ENCODE measurements around the gene TMEM247.

TMEM247 gene

DNA sequence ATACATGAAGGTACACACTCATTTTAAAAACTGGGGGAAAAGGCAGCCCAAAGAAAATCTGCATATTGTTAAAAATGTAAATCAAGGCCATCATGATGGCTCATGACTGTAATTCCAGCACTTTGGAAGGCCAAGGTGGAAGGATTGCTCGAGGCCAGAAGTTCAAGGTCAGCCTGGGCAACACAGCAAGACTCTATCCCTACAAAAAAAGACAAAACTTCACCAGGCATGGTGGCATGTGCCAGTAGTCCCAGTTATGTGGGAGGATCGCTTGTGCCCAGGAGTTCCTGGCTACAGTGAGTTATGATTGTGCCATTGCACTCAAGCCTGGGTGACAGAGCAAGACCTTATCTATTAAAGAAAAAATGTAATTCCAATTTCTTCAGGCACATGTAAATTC is 34.6 kb upstream of the TMEM247 start:
- TF ChIP-seq FOXA1 (IDR thresholded peaks at IDR 0.05) (no peak), NFRKB (IDR thresholded peaks at IDR 0.05) (no peak), BHLHE40 (IDR thresholded peaks at IDR 0.05; ENCODE audit: borderline replicate concordance) (no peak), ARNT (IDR thresholded peaks at IDR 0.05) (no peak), ELF4 (IDR thresholded peaks at IDR 0.05) (no peak), SUZ12 (IDR thresholded peaks at IDR 0.05) (no peak), ZNF384 (IDR thresholded peaks at IDR 0.05) (no peak), PKNOX1 (IDR thresholded peaks at IDR 0.05) (no peak), SP1 (IDR thresholded peaks at IDR 0.05) (no peak), L3MBTL2 (conservative IDR thresholded peaks at IDR 0.05) (no peak), TARDBP (IDR thresholded peaks at IDR 0.05) (no peak)
- ChIA-PET CTCF (no interaction called here), POLR2A (no interaction called here)
- DNase-seq (ENCODE audit: extremely low spot score) = no peak

- no peak for DNase-seq (ENCODE audit: extremely low spot score)
- ChIA-PET POLR2A (no interaction called here), CTCF (no interaction called here)
- TF ChIP-seq FOXA1 (IDR thresholded peaks at IDR 0.05) (no peak), HDGF (IDR thresholded peaks at IDR 0.05; ENCODE audit: borderline replicate concordance) (no peak), ARNT (IDR thresholded peaks at IDR 0.05) (no peak), LEF1 (IDR thresholded peaks at IDR 0.05; ENCODE audit: borderline replicate concordance) (no peak), ELF4 (IDR thresholded peaks at IDR 0.05) (no peak), L3MBTL2 (conservative IDR thresholded peaks at IDR 0.05) (no peak)
These were observed 33.8 kb upstream of the TMEM247 start for GRCh38 chr2:46445556-46445955.

DNA sequence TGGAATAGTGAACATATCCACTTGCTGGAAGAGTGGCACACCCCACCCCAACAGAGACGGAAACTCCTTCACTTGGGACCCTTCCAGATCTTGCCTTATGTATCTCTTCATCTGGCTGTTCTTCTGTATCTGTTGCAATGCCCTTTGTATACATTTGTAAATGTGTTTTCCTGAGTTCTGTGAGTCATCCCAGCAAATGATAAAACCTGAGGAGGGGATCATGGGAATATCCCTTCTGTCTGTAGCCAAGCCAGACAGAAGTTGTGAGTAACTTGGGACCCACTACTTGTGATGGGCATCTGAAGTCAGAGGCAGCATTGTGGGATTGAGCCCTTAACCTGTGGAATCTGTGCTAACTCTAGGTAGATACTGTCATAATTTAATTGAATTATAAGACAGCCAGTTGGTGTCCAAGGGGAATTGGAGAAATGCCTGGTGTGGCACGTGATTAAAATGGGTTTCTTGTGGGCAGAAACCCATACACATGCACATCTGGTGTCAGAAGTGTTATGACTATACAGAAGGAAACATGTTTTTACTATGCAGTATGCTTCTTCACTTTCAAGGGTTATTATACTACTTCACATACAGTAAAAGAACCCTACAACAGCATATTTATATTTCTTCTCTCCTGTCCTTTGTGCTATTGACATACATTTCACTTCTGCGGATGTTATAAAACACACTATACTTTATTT is 32.3 kb upstream of the TMEM247 start:
- CTCF ChIA-PET = no interaction called here
- no peak for DNase-seq (ENCODE audit: extremely low spot score)
- TF ChIP-seq FOXK2 (IDR thresholded peaks at IDR 0.05) (no peak), NFRKB (IDR thresholded peaks at IDR 0.05) (no peak), ELF4 (IDR thresholded peaks at IDR 0.05) (no peak), TARDBP (IDR thresholded peaks at IDR 0.05) (no peak), BHLHE40 (IDR thresholded peaks at IDR 0.05; ENCODE audit: borderline replicate concordance) (no peak), FOXM1 (IDR thresholded peaks at IDR 0.05; ENCODE audit: borderline replicate concordance) (no peak), SP1 (IDR thresholded peaks at IDR 0.05) (no peak), FOXA1 (IDR thresholded peaks at IDR 0.05) (no peak)
- POLR2A ChIA-PET = no interaction called here

DNA sequence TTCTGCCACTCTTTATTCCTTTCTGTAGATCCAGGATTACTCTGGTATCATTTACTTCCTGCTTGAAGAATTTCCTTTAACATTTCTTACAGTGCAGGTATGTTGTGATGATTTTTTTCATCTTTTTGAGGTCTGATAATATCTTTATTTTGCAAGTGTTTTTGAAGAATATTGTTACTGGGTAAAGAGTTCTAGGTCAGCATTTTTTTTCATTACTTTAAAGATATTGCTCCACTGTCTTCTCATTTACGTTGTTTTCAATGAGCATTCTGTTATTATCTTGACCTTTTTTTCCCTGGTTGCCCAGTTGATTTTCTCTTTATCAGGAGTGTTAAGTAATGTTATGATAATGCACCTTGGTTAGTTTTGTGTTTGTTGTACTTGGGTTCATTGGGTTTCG is 31.7 kb upstream of the TMEM247 start:
- ChIA-PET POLR2A (no interaction called here), CTCF (no interaction called here)
- TF ChIP-seq FOXM1 (IDR thresholded peaks at IDR 0.05; ENCODE audit: borderline replicate concordance) (no peak), L3MBTL2 (conservative IDR thresholded peaks at IDR 0.05) (no peak), SUZ12 (IDR thresholded peaks at IDR 0.05) (no peak), NFRKB (IDR thresholded peaks at IDR 0.05) (no peak), ELF4 (IDR thresholded peaks at IDR 0.05) (no peak), ARNT (IDR thresholded peaks at IDR 0.05) (no peak), HDGF (IDR thresholded peaks at IDR 0.05; ENCODE audit: borderline replicate concordance) (no peak), ZNF384 (IDR thresholded peaks at IDR 0.05) (no peak), CTBP1 (IDR thresholded peaks at IDR 0.05; ENCODE audit: borderline replicate concordance) (no peak), SP1 (IDR thresholded peaks at IDR 0.05) (no peak), FOXK2 (IDR thresholded peaks at IDR 0.05) (no peak), FOXA1 (IDR thresholded peaks at IDR 0.05) (no peak), PKNOX1 (IDR thresholded peaks at IDR 0.05) (no peak), BHLHE40 (IDR thresholded peaks at IDR 0.05; ENCODE audit: borderline replicate concordance) (no peak), TARDBP (IDR thresholded peaks at IDR 0.05) (no peak), LEF1 (IDR thresholded peaks at IDR 0.05; ENCODE audit: borderline replicate concordance) (no peak)
- DNase-seq (ENCODE audit: extremely low spot score) = no peak

GRCh38 chr2:46448111-46448510 is 31.3 kb upstream of the TMEM247 start:
- no peak for TF ChIP-seq HDGF (IDR thresholded peaks at IDR 0.05; ENCODE audit: borderline replicate concordance)
- TF ChIP-seq ARNT (IDR thresholded peaks at IDR 0.05) = no peak
- CTCF ChIA-PET = interaction anchor here (0.7 kb wide), 1 partner anchor 875 kb away, joined by 5 read pairs; no protein-coding TSS in a partner anchor
- POLR2A ChIA-PET = no interaction called here
- no peak for DNase-seq (ENCODE audit: extremely low spot score)

- ChIA-PET POLR2A (no interaction called here), CTCF (interaction anchor here (0.7 kb wide), 1 partner anchor 875 kb away, joined by 5 read pairs; no protein-coding TSS in a partner anchor)
- TF ChIP-seq L3MBTL2 (conservative IDR thresholded peaks at IDR 0.05) = no peak
- TF ChIP-seq HDGF (IDR thresholded peaks at IDR 0.05; ENCODE audit: borderline replicate concordance) = no peak
- TF ChIP-seq FOXM1 (IDR thresholded peaks at IDR 0.05; ENCODE audit: borderline replicate concordance) = no peak
- TF ChIP-seq SUZ12 (IDR thresholded peaks at IDR 0.05) = no peak
- TF ChIP-seq NFRKB (IDR thresholded peaks at IDR 0.05) = no peak
- TF ChIP-seq FOXA1 (IDR thresholded peaks at IDR 0.05) = no peak
- DNase-seq (ENCODE audit: extremely low spot score) = no peak
These were observed 30.7 kb upstream of the TMEM247 start for GRCh38 chr2:46448641-46449040.

- ChIA-PET CTCF (interaction anchor here (0.7 kb wide), 1 partner anchor 69 kb away, joined by 3 read pairs; no protein-coding TSS in a partner anchor), POLR2A (no interaction called here)
- no peak for TF ChIP-seq FOXM1 (IDR thresholded peaks at IDR 0.05; ENCODE audit: borderline replicate concordance)
- no peak for TF ChIP-seq L3MBTL2 (conservative IDR thresholded peaks at IDR 0.05)
- TF ChIP-seq SP1 (IDR thresholded peaks at IDR 0.05) = no peak
- TF ChIP-seq CTBP1 (IDR thresholded peaks at IDR 0.05; ENCODE audit: borderline replicate concordance) = no peak
- no peak for DNase-seq (ENCODE audit: extremely low spot score)
These were observed 29.7 kb upstream of the TMEM247 start for GRCh38 chr2:46449700-46450099.
